Measurements from ENCODE around the gene DNAJB8.

The DNAJB8 gene

GRCh38 chr3:128424508-128425069 lies 42.1 kb downstream of the DNAJB8 start:
- DNase-seq = no peak

GRCh38 chr3:128423525-128424147 lies 43.1 kb downstream of the DNAJB8 start:
- no peak for DNase-seq

DNA sequence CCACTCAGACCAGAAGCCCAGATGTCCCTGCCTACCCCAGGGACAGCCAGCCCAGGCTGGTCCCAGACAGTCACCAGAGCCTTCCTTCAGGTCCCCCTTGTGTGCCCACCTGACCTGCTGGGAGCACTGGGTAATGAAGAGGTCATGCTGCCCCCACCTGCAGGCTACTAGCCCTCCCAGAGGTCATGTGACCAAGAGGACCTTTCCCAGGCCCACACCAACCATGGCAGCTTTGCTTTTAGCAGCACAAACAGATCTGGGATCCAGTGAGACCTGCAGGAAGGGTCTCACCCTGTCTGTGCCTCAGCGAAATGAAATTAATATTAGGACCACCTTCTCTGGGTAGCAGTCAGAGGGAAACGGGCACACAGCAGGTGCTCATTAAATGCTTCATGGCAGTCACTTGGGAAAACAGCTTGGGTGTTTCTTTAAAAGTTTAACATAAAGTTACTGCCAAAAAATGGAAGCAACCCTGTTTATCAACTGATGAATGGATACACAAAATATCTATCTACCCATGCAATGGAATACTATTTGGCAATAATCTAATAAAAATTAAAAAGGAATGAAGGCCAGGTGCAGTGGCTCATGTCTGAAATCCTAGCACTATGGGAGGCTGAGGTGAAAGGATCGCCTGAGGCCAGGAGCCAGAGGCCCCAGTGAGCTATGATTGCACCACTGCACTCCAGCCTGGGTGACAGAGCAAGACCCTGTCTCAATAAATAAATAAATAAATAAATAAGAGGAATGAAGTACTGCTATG lies 43.7 kb downstream of the DNAJB8 start:
- no peak for DNase-seq

- no peak for DNase-seq
These were observed 44.7 kb downstream of the DNAJB8 start for GRCh38 chr3:128421966-128422365.

DNA sequence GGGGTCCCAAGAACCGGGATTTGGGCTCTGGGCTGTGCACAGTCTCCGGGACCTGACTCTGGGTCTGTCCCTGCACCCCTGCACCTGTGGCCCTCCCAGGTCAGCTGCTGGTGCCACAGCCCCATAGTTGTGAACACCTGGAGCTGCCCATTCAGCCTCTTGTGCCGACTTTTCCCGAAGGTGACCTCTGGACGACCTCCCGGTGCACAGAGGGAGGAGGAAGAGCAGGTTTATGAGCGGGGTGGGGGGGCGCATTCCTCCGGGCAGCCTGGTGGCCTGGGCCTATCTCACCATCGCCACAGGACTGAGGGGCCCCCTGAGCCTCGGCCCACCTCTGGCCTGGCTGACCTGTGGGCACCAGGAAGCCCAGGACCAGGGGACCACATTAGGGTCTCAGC lies 45.3 kb downstream of the DNAJB8 start:
- no peak for DNase-seq

DNA sequence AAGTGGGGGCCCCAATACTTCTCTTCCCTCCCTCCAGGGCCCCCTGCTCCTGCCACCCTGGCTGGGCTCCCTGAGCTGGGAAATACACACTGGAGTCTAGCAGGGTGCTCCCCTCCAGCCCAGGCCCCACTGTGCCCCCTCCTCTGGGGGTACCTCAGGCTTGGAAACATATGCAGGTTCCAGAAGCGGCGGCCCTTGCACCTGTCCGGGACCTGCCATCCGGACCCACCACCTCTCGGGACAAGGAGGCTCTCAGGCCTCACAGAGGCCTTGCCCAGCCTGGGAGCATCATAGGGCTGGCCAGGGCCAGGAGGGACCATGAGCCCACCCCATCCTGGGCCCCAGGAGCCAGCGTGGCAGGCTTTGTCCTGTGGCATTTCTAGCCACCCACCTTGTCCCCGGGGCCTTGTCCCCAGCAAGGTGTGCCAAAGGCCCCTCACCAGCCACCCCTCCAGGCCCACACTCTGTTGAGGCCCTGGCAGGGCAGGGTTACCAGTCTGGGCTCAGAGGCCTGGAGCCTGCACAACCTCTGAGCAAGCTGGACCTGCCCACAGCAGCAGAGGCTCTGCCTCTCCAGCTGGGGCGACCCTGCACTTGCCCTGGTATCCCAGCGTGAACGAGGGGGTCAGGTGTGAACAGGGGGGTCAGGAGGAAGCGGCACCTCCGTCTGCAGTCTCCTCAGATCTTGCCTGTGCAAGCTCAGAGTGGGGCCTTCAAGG lies 45.8 kb downstream of the DNAJB8 start:
- DNase-seq = no peak

- no peak for DNase-seq
These were observed 46.4 kb downstream of the DNAJB8 start for GRCh38 chr3:128420289-128420688.

DNA sequence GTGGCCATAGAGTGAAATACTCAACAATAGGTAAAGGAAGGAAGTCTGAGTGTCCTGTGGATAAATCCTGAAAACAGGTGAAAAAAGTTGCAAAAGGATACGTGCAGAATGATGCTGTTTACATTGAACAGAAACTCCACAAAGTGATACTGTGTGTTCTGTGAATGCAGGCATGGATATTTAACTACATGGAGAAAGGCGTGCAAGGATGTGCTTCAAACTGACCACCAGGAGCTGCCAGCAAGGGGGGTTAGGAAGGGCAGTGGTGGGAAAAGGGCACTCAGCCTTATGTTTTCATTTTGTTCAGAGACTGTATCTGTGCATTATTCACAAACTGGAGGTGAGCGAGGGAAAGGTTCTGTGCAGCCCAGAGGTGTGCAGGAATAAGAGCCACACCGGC lies 47.4 kb downstream of the DNAJB8 start:
- DNase-seq = no peak

GRCh38 chr3:128418900-128419299 lies 47.8 kb downstream of the DNAJB8 start:
- DNase-seq = no peak

- DNase-seq = no peak
These were observed 50.0 kb downstream of the DNAJB8 start for GRCh38 chr3:128416578-128417211.

- no peak for DNase-seq
These were observed 50.7 kb downstream of the DNAJB8 start for GRCh38 chr3:128415773-128416577.

GRCh38 chr3:128415200-128415772 lies 51.4 kb downstream of the DNAJB8 start:
- no peak for DNase-seq

GRCh38 chr3:128413413-128414205 lies 53.1 kb downstream of the DNAJB8 start:
- DNase-seq = no peak

DNA sequence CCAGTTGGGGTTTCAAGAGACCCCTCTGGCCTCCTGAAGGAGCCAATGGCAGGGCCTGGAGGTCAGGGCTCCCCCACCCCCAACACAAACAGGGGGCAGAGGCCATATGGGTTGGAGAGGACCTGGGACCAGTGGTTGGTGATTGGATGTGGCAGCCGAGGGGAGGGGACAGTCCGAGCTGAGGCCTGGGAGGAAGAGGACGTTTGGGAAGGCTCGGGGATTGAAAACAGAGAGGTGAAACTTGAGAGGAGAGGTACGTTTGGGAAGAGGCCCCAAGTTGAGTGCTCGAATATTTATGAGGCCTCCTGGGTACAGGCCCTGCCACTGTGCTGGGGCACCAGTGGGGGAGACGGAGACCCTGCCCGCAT lies 53.7 kb downstream of the DNAJB8 start:
- DNase-seq = no peak

Data from activated gamma-delta T cell treated with Interleukin-2 at 50 U/mL for 16 hours (primary cell).